HG03342 (cell line): Measurements from ENCODE around the gene CPE.
"Not testable (repeated sequence)": the region's sequence is repeated elsewhere in the genome, so short reads cannot be mapped to it uniquely, and the experiment has no call there.

ENCODE experiments used
- ATAC-seq: cut with Tn5 transposase; IDR thresholded peaks from one replicate; pipeline ENCODE4 v1.9.1; 2021; ENCODE audit warnings: mild to moderate bottlenecking, moderate library complexity; ENCODE audit not compliant: unreplicated experiment

Gene CPE

DNA sequence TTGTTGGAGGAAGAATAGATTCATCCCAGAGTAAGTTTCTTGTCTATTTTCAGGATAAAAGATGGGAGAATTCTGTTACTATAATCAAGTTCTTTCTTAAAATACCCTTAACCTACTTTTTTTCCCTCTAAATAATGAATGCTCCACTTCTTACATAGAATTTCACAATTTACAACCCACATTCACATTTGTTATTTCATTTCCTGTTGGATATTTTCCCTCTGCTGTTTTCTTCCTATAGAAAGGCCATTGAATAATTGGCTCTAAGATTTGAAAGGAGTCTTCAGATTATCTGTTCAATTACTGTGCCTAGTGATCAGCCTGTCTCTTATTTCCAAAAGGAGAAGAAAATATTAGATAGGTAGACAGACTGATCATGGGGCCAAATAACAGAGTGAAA is 79.7 kb downstream of the CPE start:
- ATAC-seq = no peak

DNA sequence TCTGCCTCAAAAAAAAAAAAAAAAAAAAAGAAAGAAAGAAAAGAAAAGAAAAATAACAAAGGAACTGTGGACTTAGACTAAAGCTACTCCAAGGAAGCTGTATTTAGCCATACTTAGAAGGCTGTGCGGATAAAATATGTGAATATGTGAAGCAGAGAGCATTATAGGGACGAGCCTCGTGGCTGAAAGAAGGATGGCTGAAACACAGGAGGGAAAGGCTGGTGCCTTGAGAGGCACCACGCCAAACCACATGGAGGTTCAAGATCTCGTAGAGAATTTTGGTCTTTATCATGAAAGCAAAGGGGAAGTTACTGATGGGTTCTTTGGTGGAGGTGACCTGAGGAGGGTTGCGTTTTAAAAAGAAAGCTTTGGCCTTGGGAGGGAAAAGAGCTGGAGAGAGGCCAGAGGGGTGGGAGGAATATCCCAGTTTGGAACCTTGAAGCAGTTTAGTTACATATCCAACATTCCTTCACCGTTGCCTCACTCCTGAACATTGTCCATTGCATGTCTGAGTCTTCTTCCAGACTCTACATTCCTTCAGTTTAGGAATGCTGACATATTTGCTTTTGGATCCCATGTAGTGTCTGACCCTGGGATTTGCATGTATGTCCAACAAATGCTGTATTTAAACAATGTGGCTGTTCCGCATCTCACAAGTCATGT is 82.5 kb downstream of the CPE start:
- no peak for ATAC-seq

DNA sequence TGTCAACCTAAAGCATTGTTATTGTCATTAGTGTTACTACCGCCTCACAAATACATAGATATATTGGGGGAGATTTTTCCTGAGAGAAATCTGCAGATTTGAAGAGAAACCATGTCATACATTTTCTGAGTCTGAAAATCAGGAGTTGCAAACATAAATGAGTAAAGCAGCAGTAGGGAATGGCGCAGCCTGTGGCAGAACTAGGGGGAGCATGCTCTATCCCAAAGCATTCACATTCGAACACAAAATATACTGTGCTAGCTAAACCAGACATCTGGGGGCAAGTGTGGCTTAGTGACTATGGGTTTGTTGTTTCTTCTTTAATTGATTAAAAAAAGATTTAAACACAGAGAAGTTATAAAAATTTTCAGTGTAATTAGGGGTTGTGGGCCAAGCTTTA is 83.2 kb downstream of the CPE start:
- ATAC-seq = no peak

DNA sequence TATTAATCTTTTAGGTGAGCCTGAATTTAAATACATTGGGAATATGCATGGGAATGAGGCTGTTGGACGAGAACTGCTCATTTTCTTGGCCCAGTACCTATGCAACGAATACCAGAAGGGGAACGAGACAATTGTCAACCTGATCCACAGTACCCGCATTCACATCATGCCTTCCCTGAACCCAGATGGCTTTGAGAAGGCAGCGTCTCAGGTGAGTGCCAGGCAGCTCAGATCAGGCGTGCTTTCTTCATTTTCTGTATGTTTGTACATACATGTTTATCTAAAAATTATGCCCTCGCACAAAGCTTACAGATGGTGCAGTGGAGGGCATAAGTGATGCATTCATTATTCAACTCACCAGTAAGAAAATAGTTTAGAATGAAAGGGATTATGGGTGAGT is 85.6 kb downstream of the CPE start:
- ATAC-seq = no peak

DNA sequence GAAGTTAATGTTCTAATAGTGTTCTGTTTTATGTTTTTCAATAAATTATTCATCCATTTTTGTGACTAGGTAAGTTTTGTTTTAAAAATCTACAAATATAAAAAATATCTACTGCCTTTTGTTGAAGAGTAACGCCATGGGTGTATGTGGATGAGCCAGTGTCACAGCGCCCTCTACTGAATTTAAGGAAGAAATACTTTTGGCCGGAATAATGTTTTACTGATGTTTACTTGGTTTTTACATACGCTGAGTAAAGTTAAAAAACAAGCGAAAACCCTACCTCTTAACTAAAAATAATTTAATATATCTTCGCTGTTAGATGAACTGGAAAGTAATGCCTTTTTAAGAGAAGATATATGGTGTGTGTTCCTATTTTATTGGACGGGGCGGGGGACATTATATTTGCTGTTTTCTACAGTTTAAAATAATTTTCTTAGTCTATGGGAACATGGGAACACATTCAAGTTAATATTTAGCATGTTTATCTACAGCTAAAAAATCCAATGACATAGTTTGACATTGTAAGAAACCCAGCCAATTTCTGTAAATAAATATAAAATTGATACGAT is 86.1 kb downstream of the CPE start:
- peak; percentile 80 for ATAC-seq

DNA sequence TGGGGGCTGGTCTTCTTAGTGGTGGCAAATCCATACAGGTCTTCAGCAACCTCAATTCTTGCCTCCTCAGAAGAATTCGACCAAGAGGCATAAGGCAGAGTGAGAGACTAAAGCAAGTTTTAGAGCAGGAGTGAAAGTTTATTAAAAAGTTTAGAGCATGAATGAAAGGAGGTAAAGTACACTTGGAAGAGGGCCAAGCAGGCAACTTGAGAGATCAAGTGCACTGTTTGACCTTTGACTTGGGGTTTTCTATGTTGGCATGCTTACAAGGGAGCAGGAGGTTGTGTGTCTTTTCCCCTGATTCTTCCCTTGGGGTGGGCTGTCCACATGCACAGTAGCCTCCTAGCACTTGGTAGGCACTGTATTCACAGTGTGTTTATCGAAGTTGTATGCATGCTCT is 91.2 kb downstream of the CPE start:
- no peak for ATAC-seq

DNA sequence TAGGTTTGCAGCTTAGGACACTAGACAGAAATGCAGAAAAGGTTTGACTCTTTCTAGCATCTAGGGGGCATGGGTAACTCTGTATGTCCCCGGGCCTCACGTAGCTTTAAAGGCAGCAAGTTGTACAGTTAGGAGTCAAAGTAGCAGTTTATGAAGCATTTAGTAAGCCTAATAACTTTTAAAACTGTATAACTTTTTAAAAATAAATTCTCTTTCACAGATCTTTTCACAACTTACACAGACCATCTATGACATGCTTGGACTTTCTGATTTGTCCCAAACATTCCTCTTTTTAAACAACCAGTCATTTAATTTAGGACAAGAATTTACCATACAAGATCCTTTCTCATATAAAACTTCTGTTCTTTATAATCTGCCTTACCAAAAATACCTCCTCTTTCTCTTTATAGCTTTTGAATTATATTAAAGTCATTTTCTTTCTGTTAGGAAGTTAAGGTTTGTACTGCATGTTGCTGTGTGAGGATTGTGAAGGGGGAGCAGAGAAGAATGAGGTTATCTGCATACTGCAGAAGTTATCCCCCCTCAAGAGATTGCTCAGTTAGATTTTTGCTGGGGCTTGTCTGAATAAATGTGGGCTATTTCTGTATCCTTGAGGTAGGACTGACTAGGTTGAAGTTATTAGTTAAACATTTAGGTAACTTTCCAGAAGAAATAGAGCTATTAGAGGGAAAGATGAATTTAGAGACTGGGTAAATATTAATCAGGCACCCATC is 94.3 kb downstream of the CPE start:
- ATAC-seq = no peak

DNA sequence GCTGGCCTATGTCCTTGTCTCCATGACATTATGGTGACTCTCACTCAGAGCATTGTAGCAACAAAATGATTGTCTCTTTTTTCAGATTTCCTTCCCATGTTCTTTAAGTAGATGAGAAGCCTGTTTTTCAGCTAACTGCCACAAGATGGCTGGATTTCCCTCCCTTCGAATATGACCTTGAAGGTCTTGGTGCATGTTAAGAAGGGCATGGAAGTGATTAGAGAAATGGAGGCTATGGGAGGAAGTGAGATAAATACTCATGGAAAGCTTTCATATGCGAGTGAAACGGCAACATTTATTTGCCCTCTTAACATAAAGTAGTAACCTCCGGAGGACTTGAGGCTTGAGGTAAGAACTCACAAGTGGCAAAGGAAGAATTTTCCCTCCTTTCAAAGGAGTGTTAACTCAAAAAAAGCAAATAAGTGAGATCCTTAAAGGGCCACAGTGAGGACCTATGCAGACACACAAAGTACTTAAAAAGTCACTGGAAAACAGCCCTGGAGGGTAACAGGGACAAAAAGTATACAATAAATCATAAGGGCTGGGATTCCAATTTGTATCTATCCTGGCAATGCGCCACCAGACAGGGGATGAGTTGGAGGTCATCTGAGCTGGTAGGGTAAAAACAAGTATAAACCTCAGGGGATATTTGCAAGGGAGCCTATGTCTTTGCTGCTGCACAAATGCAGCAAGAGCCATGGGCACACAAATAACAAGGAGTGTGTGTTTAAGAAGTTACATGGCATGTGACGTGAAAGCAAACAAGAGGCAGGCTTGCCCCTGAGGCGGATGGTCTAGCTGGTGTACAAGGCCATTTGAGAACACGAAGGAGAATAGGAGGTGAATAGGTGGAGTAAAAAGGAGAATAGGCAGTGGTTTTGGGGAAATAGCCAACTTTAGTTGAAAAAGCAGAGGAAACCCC is 96.2 kb downstream of the CPE start:
- ATAC-seq = no peak

DNA sequence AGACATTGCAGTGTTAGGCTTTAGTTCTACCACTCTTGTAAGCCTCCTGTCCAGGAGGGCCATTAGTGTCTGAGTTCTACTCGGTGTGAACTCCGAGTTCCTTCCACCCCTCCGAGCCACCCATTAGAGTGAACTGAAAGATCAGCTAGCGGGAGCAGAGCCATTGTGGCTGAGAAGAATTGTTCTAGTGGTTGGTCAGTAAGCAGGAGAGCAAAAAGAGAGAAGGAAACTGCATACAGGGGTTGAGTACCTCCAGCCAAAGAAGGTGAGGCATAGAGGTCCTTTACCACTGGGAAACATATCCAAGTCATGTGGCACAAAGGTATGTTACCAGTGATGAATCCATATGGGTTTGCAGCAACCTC is 96.9 kb downstream of the CPE start:
- ATAC-seq = no peak

DNA sequence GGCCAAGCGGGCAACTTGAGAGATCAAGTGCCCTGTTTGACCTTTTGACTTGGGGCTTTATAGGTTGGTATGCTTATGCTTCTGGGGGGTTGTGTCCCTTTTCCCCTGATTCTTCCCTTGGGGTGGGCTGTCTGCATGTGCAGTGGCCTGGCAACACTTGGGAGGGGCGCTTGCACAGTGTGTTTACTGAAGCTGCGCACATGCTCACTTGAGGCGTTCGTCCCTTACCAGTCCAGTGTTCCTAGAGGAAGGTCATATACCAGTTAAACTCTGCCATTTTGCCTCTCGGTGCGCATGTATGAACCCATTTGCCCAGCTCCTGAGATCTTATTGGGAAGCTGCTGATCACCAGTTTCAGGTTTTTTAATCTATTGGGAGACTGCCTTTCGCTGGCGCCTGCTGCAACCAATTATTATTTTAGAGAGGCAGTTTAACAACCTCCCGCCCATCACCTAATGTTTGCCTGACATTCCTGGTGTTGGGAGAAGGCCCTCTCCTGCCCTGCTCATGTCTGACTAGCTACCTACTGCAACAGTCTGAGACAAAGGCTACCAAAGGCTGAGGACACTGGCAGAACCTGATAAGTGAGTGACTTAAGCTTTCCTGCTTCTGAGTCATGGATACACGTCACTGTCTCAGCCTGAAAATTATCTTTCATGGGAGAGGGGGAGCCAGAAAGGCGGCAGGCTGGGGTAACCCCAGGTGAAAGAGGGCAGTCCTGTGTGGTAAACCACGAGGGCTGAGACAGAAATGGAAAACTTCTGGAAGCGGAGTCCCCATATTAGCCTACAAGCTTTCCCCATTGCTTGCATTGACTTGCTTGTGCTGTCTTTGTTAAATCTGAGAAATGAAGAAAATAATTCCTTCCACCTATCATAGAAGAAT is 97.6 kb downstream of the CPE start:
- no peak for ATAC-seq

DNA sequence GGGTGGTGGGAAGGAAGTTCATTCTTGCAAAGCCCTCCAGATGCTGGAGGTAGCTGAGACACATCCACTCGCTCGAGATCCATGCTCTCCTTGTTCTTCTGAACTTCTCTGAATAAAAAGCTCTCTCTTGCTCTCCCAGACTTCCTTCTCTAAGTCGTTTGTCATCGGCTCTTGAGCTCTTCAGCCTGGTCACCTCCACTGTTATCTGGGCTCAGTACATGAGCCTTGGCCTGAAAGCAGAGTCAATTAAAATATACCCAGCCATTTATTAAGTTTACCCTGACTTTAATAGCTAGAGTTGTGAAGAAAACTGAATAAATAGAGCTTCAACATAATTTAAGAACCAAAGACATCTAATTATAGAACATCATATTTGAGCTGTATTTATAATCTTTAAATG is 99.0 kb downstream of the CPE start:
- ATAC-seq = no peak

DNA sequence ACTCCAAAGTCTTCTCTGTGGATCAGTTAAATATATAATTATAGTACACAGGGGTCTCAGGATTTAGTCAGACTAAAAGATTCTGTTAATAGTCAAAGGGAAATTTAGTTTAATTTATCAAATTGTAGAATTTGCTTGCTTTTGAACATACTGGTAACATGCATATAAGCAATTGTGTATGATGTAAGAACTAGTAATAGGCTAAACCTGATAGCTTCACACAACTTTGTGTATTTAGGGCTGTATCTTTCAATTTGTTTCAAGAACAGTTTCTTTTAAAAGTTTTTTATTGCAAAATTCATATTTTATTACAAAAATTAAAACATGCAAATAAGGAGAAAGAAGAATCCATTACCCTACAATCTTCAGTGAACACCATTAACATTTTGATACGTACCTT is 99.5 kb downstream of the CPE start:
- ATAC-seq = no peak

DNA sequence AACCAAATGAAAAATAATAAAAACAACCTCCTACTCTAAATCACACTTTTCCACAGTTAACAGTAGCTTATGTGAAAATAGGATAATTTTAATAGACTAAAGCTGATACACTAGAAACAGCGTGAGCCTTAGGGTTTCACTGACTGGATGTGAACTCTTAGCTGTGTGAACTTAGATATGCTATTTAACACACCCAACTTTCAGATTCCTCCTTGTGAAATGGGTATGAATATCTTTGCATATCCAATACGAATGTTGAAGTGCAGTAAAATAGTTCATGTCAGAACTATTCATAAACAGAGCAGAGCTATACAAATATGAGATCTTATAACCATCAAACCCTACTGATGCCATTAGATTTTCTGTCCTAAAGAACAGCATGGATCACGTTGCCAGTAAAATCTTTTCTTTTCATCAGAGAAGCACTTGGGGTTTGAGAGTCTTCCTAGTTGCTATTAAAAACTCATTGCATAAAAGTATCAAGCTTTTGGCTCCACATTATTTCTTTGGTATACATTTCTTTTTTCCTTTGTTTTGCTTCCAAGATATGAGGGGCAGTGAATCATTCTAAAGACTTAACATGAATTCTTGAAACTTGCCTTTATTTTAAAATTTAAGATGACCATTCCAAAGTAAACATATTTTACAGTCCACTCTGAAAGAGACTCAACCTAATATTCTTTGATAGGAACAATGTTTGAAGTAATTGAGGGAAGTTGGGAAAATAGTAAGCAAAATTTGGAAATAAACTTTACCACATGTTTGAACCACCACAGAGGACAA is 102.4 kb downstream of the CPE start:
- no peak for ATAC-seq

DNA sequence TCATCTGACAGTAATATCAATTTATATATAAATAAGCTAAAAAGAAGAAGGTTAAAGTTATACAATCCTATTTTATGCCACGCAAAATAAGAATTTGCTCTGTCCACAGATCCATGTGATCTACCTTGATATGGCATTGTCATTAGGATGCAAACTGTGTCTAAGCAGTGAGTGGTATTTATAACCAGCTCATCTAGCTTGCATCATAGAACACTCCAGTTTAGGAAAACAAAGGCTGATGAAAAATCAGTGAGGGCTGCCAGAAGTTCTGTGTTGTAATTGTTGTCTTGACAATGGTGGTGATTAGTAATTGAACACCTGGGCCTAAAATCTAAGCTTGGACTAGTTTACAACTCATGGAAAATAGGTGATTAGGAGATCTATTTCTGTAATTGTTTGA is 111.0 kb downstream of the CPE start:
- ATAC-seq = no peak

DNA sequence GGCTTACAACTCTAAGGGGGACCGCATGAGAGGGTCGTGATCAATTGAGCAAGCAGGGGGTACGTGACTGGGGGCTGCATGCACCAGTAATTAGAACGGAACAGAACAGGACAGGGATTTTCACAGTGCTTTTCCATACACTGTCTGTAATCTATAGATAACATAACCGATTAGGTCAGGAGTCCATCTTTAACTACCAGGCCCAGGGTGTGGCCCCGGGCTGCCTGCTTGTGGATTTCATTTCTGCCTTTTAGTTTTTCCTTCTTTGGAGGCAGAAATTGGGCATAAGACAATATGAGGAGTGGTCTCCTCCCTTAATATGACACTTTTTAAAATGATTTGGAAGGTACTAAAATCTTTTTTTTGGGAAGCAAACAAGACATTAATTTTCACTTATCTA is 113.8 kb downstream of the CPE start:
- ATAC-seq = not testable (repeated sequence)

DNA sequence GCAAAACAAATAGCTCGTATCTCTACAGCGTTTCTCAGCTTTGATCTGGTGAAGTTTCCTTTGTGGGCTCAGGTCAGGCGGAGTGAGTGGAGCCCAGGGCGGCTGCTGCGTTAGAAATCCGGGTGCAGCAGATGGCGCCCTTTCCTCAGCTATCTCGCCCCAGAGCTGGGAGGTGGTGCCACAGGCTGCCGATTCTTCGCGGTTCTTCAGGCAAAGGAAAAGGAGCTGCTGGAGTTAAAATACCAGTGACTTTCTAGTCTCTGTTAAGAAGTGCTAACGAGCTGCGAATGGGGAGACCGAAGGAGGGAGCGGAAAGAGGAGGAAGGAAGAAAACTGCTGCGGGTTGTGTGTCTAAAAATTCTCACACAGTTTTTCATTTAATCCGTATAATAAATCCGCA is 114.6 kb downstream of the CPE start:
- ATAC-seq = peak; percentile 98

DNA sequence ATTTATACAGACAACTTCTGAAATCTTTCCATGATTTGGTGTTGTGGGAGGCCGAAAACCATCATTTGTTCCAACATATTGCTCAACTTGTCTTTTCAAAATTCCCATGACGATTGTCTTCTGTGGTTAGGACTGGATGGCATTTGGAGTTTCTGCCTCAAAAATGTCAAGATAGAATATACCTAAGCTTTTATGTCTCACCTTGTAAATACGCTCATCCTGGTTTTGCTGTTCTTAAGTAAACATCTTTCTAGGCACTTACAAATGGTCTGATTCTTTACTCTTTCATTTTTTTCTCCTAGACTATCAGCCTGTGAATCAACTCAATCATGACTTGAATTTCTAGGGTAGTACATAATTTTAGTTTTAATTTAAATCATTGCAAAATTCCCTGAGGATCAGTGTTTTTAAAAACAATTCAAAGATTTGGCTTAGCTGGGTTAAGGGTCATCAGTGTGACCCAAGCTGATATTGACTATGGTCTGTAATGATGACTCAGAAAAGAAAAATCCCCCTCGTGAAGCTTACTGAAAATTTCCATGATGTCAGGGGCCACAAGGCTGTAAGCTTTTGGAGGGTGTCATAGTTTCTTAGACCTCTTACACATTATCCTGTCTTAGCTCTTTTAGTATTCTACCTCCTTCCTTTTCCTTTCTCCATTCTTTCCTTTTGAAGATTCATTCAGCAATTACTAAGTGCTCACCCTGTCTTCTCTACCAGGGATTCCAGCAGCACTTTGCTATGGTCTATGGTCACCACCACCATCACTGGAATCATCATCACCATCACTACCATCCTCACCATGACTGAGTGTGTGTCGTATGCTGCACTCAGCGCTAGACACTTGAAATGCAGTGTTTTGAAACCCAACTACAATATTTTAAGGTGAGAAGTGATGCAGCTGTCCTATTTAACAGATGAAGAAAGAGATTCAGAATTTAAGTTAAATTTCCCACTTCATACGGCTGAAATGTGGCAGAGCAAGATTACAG is 124.4 kb downstream of the CPE start:
- peak; percentile 72 for ATAC-seq

DNA sequence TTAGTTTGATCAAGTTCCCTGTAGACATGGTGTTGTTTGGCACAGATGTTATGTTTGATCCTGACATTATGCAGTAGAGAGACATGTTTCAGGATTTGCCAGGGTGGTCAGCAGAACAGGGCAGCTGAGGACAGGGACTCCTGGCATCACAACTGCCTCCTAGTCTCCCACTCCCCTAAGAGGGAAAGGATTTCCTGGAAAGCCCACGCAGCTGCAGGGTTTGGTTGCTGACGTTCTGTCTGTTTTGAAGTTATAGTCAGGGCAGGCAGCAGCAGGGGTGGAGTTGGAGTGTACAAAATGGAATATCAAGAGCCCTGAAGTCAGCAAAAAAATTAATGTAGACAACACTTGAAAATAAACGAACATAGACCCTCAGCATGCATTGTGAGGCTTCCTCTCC is 125.4 kb downstream of the CPE start:
- ATAC-seq = no peak
